GM21390 (cell line): ENCODE results near the gene ARRDC2.
"Not testable (repeated sequence)": the region's sequence is repeated elsewhere in the genome, so short reads cannot be mapped to it uniquely, and the experiment has no call there.

Source experiments
- ATAC-seq: cut with Tn5 transposase; IDR thresholded peaks from one replicate; pipeline ENCODE4 v1.9.1; 2021; ENCODE audit not compliant: unreplicated experiment

The ARRDC2 gene

DNA sequence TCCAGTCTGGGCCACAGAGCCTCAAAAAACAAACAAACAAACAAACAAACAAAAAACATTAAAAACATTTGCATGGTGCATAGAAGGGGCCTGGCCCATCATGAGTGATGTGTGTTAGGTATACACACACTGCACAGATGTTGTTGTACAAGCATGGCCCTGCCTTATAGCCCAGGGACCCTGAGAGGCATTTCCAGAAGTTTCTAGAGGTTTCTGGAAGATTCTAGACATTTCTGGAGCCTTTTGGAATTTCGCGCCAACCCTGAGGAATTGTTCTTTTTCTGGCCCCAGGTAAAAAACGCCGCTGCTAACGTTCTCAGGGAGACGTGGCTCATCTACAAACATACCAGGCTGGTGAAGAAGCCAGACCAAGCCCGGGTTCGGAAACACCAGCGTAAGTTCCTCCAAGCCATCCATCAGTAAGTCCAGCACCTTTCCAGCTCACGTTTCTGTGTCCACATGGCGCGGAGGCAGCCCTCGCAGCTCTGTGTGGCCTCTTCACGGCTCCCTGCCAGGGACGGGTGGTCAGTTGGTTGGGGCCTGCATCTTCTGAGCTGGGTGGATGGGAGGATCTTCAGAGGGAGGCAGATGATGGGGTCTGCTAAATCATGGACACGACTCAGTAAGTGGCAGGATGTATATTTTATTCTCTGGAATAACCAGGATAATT lies 18.4 kb upstream of the ARRDC2 start:
- no peak for ATAC-seq

DNA sequence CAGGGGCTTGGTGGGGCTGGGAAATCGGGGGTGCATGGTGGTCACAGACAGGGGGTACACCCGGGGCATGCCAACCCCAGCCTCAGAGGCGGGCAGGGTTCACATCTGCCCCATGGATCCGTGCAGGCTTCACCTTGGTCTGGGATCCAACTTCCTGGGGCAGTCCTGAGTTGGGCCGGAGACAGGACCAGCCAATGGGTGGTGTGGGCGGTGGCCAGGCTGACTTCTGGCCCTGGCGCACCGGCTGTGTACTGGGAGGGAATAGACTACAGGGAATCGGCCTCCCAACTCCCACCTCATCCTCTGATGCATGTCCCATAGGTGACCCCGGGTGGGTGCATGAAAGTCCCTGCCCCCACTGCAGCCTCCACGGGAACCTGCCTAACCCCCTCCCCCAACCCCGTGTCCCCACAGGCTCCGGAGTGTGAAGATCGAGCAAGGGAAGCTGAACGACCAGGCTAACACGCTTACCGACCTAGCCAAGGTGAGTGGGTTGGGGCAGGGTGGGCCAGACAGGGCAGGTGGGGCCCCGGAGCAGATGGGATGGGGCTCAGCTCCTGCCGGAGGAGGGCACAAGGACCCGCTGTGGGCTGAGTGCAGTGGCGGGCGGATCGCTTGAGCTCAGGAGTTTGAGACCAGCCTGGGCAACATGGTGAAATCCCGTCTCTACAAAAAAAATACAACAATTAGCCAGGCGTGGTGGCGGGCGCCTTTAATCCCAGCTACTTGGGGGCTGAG lies 14.7 kb upstream of the ARRDC2 start:
- ATAC-seq, result no peak

DNA sequence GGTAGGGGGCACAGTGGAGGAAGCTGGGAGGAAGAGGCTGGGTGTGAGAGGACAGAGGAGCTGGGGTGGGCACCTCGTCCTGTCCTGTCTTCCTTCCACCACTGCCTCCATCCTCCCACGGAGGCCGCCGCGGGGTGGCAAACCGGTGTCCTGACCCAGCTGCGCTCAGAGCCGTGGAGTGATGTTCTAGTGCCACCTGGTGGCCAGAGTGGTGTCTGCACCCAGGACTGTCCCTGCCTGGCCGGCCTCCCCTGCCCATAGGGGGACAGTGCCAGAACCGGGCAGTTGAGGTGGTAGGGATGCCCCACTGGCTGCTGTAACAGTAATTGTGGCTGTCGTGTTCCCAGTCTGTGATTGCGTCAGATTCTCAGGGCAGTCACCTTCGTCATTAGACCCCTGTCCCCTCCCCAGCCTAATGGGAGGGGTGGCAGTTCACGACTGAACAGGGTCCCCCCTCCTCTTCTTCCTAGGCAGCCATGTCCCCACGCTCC lies 11.1 kb upstream of the ARRDC2 start:
- ATAC-seq, result peak; percentile 43

DNA sequence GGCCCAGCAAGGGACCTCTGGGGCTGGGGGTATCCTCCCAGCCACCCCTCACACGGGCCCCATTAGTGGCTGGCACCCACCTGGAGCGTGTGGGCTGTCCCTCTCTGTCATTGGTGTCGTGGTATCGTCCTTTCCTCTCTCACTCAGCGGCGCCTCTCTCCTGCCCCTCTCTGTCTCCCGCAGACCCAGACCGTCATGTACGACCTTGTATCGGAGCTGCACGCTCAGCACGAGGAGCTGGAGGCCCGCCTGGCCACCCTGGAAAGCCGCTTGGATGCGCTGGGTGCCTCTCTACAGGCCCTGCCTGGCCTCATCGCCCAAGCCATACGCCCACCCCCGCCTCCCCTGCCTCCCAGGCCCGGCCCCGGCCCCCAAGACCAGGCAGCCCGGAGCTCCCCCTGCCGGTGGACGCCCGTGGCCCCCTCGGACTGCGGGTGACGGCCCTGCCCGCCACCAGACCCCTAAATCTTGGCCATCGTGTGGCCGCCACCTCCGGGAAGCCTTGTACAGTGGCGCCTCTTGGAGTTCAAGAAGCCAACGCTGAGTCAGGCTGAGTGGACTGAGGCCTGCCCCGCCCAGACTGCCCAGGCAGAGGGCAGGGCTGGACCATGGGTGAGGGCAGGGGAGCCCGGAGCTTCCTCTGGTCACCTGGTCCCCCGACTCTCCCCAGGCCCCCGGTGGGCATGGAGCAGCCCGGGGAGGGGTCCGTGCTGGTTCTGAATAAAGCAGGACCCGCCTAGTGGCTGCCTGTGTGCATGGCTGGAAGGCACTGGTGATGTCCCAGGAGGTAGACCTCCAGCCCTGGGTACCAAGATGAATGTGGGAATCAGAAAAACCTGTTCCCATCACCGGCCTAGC lies 9.8 kb upstream of the ARRDC2 start:
- no peak for ATAC-seq

DNA sequence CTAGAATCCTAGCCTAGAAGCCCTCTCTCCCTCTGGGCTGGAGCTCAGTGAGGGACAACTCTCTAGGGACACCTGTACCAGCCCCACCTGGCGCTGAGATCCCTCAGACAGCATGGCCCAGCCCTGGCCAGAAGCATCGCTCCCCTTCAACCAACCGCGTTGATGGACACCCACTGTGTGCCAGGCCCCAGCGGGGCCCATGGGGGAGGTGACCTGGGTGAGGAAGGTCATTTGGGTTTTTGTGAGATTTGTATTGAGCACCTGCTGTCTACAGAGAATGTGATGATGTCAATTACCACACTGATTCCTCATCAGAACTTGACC lies 9.2 kb upstream of the ARRDC2 start:
- ATAC-seq, result no peak

DNA sequence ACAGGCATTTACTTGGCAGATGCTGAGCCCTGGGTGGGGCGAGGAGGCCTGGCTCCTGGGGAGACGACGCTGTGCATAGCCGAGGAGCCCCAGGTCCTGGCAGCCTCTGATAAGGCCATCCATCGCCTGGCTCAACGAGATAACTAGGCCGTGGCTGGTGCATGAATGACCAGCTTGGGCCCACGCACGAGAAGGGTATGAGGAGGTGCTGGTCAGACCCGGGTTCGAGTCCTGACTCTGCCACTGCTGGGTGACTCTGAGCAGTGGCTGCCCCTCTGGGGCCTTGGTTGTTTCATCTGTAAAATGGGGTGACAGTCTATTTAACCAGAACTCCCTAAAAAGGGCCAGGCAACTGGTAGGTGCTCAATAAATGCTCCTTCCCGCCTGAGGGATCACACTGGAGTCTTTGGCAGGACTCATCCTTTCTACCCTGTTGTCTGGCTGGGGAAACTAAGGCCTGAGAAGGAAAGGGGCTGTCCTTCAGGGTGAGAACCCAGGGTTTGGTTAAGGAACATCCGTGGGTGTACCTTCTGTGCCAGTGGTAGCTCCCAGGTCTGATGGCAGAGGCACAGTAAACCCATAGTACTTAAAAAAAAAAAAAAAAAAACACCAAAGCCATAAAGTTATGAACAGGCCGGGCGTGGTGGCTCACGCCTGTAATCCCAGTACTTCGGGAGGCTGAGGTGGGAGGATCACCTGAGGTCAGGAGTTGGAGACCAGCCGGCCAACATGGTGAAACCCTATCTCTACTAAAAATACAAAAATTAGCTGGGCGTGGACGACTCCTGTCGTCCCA lies 8.1 kb upstream of the ARRDC2 start:
- ATAC-seq, result no peak

DNA sequence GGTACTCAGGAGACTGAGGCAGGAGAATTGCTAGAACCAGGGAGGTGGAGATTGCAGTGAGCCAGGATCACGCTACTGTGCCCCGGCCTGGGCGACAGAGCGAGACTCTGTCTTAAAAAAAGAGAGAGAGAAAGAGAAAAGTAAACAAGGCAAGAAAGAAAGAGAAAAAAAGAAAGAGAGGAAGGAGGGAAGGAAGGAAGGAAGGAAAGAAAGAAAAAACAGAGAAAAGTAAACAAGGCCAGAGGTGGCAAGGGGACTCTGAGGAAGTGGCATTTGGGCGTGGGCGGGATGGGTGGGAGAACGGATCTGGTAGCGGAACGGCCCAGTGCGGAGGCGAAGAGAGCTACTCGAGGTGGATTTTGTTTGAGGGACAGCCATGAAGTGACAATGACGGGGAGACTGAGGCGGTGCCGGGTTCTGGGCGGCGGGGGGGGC lies 7.5 kb upstream of the ARRDC2 start:
- peak; percentile 6 for ATAC-seq

DNA sequence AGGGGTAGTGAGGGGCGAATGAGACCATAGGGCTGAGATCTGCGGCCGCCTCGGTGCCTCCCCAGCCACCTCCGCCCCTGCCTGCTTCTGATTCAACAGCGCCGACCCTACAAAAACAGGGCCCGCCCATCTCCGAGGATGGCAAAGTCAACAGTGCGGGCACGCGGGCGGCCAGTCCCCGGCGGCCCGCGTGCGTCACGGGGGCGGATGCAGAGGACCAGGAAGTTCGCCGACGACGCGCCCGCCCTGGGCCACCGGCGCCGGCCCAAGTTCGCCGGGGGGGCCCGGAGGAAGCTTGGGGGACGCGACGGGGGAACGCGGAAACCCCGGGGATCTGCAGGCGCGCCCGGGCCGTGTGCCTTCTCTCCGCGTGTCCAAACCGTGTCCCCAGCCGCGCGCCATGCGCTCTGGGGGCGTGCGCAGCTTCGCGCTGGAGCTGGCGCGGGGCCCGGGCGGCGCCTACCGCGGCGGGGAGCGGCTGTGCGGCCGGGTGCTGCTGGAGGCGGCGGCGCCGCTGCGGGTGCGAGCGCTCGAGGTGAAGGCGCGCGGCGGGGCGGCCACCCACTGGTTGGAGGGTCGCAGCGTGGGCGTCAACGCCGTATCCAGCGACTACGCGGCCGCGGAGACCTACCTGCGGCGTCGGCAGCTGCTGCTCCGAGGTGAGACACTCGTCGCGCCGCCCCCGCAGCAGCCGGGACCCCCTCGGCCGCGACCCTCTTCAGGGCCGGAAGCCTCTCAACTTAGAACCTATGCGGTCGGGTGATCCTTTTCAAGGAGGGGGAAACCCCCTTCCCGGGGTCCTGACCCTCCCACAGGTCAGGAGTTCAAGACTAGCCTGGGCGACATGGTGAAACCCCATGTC lies 6.8 kb upstream of the ARRDC2 start:
- ATAC-seq, result peak; percentile 68

DNA sequence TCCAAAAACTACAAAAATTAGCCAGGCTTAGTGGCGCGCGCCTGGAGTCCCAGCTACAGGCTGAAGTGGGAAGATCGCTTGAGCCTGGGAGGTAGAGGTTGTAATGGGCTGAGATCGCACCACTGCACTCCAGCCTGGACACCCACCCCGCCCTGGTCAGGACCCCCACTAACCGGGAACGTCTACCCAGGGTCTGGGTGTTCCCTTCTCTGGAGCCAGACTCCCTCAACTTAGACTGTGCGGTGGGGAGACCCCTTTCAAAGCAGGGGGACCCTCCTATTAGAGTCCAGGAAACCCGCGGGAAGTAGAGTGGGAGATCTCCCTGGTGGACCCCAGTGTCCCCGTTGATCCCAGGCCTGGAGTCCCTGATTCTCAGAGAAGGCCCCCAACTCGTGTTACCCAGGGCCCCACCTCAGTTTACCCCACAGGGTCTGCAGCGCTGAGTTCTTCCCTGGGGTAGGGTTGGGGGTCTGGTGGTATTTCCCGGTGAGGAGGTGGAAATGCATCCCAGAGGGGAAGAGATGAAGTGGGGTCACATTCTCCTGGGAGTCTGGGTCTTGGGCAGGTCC lies 6.1 kb upstream of the ARRDC2 start:
- ATAC-seq, result no peak

DNA sequence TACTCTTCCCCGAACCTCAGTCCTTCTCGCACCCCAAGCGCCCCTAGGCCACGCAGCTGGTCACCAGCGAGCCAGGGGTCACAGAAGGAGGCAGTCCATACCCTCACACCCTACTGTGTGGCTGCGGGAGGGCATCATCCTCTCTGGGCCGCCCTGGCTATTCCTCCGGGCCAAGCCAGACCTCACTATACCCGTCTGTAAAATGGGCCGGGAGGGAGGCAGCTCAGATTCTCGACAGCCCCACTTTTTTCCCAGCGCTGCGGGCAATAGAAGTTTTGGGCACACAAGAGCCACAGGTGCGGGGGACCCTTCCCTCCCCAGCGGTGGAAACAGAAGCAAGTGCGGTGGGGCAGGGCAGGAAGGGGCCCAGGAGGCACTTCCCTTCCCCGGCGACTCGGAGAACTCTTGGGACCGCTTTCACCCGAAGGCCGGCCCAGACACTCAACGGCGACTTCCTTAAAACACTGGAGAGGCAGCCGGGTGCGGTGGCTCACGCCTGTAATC lies 5.6 kb upstream of the ARRDC2 start:
- no peak for ATAC-seq

DNA sequence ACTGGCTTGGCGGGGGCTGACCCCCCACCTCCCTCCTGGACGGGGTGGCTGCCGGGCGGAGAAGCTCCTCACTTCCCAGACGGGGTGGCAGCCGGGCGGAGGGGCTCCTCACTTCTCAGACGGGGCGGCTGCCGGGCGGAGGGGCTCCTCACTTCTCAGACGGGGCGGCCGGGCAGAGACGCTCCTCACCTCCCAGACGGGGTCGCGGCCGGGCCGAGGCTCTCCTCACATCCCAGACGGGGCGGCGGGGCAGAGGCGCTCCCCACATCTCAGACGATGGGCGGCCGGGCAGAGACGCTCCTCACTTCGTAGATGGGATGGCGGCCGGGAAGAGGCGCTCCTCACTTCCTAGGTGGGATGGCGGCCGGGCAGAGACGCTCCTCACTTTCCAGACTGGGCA lies 2.2 kb upstream of the ARRDC2 start:
- not testable (repeated sequence) for ATAC-seq

DNA sequence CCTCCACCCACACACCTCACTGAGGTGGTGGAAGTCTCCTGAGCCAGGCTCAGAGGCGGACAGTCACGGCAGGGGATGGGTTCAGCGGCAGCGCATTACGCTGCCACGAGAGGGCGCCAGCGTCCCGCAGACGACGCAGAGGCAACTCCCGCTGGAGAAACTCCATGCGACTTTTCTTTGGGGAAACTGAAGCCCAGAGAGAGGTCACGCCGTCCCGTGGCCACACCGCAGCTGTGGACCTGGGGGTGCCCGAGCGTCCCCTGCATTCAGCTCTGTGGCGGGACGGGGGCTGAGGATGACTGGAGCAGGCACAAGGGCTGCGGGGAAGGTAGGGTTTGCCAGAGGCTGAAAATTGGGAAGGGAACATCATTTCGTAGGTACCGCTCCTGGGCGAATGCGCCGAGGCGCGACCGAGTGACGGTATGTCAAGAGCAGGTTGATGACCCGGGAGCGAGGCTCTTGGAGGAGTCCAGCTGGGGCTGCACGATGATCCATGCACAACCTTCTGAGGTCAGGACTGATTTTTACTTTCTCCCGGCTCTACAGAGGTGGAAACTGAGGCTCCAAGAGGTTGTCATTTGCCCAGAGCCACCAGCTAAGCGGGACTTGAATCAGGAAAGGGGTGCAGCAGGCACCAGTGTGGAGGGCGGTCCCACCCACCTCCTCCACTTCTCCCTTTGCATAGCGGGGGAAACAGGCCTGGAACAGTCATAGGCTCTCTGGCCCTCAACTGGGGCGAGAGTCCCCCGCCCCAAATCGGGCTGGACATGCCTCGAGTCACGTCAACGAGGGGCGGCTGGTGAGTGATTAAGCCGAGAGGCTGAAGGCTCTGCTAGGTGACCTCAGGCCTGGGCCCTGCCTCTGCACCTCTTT lies 690 bp upstream of the ARRDC2 start:
- ATAC-seq, result peak; percentile 53

DNA sequence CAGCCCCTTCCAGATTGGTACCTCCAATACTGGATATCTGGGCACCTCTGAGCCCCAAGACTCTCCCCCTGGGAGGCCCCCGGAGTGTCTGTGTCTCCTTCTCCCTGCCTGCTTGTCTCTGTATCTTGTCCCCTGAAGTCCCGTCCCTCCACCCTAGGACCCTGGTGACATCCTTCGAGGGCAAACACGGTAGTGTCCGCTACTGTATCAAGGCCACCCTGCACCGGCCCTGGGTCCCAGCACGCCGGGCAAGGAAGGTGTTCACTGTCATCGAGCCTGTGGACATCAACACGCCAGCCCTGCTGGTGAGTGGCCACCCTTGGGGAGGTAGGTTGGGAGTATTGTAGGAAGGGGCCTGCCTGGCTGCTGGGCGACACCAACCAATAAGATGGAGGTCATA lies 844 bp downstream of the ARRDC2 start:
- no peak for ATAC-seq

DNA sequence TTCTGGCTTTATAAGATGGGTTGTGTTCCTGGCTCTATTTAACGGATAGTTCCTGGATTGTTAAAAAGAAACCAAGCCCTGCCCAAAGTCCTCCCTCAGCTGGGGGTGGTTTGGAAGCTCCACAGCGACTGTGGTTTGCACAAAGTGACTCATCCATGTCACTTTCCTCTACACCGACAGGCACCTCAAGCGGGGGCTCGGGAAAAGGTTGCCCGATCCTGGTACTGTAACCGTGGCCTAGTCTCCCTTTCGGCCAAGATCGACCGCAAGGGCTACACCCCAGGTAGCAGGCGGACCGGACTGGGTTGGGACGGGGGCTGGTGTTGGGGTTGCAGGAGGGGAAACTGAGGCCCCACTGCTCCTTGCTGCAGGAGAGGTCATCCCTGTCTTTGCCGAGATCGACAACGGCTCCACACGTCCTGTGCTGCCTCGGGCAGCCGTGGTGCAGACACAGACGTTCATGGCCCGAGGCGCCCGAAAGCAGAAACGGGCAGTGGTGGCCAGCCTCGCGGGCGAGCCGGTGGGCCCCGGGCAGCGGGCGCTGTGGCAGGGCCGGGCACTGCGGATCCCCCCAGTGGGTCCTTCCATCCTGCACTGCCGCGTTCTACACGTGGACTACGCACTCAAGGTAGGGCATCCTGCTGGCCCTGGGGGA lies 1.6 kb downstream of the ARRDC2 start:
- ATAC-seq, result no peak

DNA sequence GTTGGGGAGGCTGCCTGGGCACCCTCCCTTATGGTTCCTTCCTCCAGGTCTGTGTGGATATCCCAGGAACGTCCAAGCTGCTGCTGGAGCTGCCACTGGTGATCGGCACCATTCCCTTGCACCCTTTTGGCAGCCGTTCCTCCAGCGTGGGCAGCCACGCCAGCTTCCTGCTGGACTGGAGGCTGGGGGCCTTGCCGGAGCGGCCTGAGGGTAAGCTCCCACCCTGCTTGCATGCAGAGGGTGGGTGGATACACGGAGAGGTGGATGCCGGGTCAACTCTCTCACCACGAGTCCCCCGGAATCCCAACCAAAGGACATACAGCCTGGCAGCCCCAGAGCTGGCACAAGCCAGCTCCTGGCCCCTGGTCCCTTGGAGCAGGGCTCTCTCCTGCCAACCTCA lies 2.2 kb downstream of the ARRDC2 start:
- no peak for ATAC-seq

DNA sequence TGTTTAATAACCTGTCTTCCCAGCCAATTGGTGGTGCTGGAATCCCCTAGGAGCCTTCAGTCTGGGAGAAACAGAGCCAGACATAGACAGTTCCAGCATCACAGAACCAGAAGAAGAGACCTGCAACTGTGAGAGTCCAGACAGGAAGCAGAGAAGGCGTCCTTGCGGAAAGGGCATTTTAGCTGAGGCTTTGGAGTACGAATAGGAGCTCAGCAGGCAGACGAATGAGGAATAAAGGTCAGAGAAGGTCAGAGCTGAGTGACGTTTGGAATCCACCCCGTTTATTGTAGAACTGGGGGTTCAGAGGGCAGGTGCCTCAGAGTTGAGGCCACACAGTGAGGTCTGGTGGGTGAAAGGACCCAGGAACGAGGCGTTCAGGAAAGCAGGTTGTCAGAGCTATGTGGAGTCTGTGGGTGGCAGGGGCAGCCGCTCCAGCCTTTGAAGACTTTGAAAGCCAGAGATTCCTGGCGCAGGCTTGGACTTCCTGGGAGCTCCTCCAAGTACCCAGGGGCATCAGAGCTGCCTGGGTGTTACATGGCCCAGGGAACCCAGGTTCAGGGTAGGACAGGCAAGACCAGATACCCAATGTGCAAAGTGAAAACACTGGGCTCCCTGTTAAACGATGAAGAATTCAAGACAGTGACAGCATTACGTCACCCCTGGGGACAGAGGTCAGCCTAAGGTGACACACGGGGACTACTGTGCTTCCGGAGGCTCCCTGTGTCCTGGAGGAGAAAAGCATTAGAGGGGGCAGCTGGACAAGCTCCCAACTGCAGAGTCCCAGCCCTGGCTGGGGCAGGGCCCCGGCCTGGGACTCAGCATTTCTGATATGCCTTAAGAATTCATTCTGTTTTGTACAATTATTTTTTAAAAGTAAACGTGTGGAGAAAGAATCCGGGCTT lies 5.5 kb downstream of the ARRDC2 start:
- ATAC-seq, result no peak

DNA sequence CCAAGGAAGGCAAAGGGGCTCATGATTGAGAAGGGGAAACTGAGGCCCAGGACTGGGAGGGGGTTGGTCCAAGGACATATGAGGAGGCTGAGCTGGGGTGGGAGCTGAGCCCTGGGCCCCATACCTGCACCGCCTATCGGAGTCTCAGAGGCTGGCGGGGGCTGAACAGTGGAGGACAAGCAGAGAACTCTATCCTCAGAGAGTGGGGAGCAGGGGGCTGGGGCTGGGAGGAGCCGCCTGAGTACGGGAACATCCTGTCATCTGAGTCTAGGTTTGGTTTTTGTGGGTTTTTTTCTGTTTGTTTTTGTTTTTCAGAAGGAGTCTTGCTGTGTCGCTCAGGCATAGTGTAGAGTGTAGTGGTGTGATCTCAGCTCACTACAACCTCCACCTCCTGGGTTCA lies 6.2 kb downstream of the ARRDC2 start:
- ATAC-seq, result no peak
